GM06990 (cell line): Measurements from ENCODE around the gene TMEM272.

ENCODE experiments used
- DNase-seq: peaks from one replicate; pipeline ENCODE4 v3.0.0-alpha.2; 2011; ENCODE audit not compliant: insufficient read length; ENCODE audit errors: extremely low read depth
- H3K27me3 ChIP-seq: replicated peaks from 2 replicates; pipeline ENCODE4 v1.6.0; 2011; ENCODE audit warnings: low read length; ENCODE audit not compliant: control insufficient read depth, insufficient read depth
- H3K36me3 ChIP-seq: 2 replicates; pipeline ENCODE4 v1.5.1; 2011; ENCODE audit warnings: low read length; ENCODE audit not compliant: control insufficient read depth, insufficient read depth
- H3K4me3 ChIP-seq: replicated peaks from 2 replicates; pipeline ENCODE4 v1.5.1; 2011; ENCODE audit warnings: low read depth, mild to moderate bottlenecking, control low read depth, low read length
- TF ChIP-seq, protein P1 (sequence below): IDR thresholded peaks from 2 replicates; pipeline ENCODE4 v1.5.1; 2011; ENCODE audit warnings: low read length, control low read depth, mild to moderate bottlenecking, inconsistent platforms; ENCODE audit not compliant: insufficient read depth, poor library complexity, severe bottlenecking

TMEM272 gene

GRCh38 chr13:51883226-51883600 lies 38.2 kb upstream of the TMEM272 start:
- TF ChIP-seq, protein P1, sequence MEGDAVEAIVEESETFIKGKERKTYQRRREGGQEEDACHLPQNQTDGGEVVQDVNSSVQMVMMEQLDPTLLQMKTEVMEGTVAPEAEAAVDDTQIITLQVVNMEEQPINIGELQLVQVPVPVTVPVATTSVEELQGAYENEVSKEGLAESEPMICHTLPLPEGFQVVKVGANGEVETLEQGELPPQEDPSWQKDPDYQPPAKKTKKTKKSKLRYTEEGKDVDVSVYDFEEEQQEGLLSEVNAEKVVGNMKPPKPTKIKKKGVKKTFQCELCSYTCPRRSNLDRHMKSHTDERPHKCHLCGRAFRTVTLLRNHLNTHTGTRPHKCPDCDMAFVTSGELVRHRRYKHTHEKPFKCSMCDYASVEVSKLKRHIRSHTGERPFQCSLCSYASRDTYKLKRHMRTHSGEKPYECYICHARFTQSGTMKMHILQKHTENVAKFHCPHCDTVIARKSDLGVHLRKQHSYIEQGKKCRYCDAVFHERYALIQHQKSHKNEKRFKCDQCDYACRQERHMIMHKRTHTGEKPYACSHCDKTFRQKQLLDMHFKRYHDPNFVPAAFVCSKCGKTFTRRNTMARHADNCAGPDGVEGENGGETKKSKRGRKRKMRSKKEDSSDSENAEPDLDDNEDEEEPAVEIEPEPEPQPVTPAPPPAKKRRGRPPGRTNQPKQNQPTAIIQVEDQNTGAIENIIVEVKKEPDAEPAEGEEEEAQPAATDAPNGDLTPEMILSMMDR: no peak
- no peaks in the 10 kb centered on the region for H3K27me3 ChIP-seq
- DNase-seq: no peak
- H3K36me3 ChIP-seq: no peaks in the 10 kb centered on the region
- no peak overlapping the region for H3K4me3 ChIP-seq

DNA sequence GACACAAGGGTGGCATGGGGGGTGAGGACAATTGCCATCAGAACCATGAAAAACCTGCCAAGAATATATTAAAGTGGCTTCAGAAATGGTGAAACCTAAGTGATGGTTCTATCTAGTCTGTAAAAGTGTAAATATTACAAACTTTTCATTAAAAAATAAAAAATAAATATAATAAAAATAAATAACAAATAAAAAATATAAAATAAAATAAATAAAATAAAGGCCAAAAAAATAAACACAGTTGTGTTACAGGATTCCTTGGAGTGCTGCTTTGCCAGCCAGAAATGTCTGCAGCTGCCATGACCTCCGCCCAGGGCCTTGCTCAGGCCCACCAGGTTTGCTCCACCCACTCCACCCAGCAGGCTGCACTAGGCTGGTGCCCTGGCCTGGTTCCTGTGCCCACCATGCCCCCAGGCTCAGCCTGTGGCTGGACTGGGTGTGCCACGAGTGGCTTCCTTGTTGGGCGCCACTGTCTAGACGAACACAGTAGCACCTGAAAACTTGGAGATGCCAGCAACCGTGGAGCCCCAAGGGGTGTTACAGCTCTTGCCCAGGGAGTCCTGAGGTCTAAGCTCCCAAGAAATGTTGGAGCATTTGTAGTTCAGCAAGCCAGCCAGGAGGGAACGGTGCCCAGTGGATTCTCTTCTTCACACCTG lies 37.7 kb upstream of the TMEM272 start:
- H3K4me3 ChIP-seq: no peak overlapping the region
- DNase-seq: no peak
- H3K36me3 ChIP-seq: no peaks in the 10 kb centered on the region
- TF ChIP-seq, protein P1: no peak
- H3K27me3 ChIP-seq: no peaks in the 10 kb centered on the region

- Histone ChIP-seq H3K27me3 (no peaks in the 10 kb centered on the region), H3K4me3 (no peak overlapping the region), H3K36me3 (no peaks in the 10 kb centered on the region)
- TF ChIP-seq, protein P1: no peak
- DNase-seq: no peak
Observed at GRCh38 chr13:51881296-51881695, 36.3 kb upstream of the TMEM272 start.

DNA sequence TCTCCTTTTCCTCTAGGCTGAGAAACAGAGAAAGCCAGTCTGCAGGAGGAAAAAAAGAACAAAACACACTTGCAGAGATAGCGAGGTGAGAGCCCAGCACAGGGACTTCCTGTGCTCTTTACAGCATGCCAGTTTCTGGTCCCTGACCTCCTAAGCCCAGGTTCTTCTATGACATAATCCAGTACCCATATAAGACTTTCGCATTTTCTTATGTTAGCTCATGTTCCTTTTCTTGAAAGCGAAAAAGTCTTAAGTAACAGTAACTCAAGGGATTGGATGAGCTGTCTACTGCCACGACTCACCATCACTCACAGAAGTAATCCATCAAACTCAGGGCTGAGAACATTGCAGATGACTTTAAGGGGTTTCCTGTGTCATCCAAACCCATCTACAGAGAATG lies 34.2 kb upstream of the TMEM272 start:
- TF ChIP-seq, protein P1: no peak
- DNase-seq: no peak
- Histone ChIP-seq H3K4me3 (no peak overlapping the region), H3K27me3 (no peaks in the 10 kb centered on the region; the same call in 1 of the 2 replicates), H3K36me3 (no peaks in the 10 kb centered on the region)

DNA sequence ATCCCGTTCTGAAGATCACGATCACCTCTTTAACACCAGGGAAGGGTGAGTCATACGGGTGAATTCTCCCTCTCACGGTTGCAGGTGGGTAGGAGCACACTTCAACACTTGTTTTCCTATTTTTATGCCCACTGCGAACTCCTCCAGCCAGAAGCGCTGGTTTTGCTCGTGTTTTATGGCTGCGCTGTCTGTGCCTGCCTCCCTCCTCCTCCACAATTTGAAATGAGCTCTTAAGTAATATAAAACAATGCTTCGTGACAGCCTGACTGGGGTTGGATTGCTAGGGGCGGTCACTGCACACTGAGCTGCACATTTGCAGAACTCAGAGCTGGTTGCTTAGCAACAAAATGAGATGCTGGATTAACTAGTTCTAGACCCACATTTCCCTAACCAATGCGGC lies 29.7 kb upstream of the TMEM272 start:
- Histone ChIP-seq H3K4me3 (no peak overlapping the region), H3K27me3 (no peaks in the 10 kb centered on the region; the same call in 1 of the 2 replicates), H3K36me3 (no peaks in the 10 kb centered on the region)
- DNase-seq: no peak
- TF ChIP-seq, protein P1: no peak

GRCh38 chr13:51873837-51874236 lies 28.9 kb upstream of the TMEM272 start:
- Histone ChIP-seq H3K36me3 (no peaks in the 10 kb centered on the region), H3K27me3 (no peaks in the 10 kb centered on the region; the same call in 1 of the 2 replicates), H3K4me3 (no peak overlapping the region)
- DNase-seq: no peak
- TF ChIP-seq, protein P1: no peak
